ENCODE results near the gene TMEM181.
"Not testable (repeated sequence)": the region's sequence is repeated elsewhere in the genome, so short reads cannot be mapped to it uniquely, and the experiment has no call there.

TMEM181 gene

GRCh38 chr6:158624684-158625682 lies 65.1 kb downstream of the TMEM181 start:
- no peak for DNase-seq

GRCh38 chr6:158625881-158626305 lies 66.0 kb downstream of the TMEM181 start:
- no peak for DNase-seq

- no peak for DNase-seq
Observed at GRCh38 chr6:158626360-158627167, 66.7 kb downstream of the TMEM181 start.

- DNase-seq = no peak
Observed at GRCh38 chr6:158627168-158627939, 67.5 kb downstream of the TMEM181 start.

DNA sequence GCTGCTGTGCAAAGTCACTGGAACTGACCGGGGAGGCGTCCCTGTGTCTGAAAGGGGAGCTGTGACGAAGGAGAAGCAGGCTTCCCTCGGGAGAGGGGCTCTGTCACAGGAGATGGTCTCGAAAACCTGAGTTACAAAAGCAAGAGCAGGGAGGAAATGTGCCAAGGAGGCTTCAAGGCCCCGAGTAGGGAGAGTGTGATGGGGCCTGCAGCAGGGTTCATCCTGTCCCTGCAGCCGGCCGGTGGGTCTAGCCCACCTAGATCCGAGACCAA lies 68.0 kb downstream of the TMEM181 start:
- no peak for DNase-seq

DNA sequence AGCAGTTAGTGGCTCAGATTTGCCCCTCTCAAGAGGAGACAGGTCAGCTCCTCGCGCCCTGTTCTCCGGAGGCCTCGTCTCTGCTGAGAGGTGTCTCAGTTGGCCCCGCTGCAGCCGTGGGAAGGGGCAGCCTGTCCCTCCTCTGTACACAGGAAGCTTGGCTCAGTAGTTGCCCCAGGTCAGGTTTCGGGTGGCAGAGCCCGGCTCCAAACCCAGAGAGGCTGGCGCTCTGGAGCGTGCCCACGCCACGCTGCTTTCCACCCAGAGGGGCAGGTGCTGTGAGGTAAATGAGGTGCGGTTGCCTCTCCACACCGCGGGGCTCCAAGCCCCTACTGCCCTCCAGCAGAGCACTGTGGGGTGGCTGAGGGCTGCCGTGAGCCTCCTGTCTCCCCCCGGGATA lies 68.7 kb downstream of the TMEM181 start:
- no peak for DNase-seq

- no peak for DNase-seq
Observed at GRCh38 chr6:158629367-158630221, 69.7 kb downstream of the TMEM181 start.

DNA sequence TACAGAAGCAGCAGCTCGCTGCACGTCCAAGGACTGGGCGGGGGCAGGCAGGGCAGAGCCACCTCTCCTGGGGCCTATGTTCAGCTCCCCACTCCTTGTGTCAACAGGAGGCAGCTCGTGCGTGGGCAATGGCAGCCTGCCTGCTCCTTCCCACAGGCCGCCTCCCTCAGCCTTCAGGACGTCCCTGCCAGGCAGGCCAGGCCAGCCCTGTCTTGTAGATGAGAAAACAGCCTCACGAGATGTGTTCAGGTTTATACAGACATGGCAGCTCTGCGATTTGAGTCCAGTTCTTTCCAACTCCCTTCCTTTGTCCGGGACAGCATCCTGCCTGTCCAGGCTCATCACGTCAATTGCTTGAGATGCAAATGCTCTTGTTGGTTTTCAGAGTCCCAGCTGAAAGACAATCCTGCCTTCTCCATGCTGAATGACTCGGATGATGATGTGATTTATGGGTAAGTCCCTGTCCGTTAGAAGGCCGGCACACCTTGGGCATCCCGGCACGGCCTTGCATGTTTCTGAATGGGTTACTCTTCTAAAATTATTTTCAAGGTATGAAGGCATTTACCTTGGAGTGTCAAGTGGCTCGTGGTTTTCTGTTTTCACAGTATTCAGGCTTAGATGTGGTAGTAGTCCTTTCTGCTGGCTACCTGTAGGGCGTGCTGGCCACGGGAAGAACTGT lies 71.2 kb downstream of the TMEM181 start:
- DNase-seq = no peak

- DNase-seq = no peak
Observed at GRCh38 chr6:158631678-158632537, 72.0 kb downstream of the TMEM181 start.

DNA sequence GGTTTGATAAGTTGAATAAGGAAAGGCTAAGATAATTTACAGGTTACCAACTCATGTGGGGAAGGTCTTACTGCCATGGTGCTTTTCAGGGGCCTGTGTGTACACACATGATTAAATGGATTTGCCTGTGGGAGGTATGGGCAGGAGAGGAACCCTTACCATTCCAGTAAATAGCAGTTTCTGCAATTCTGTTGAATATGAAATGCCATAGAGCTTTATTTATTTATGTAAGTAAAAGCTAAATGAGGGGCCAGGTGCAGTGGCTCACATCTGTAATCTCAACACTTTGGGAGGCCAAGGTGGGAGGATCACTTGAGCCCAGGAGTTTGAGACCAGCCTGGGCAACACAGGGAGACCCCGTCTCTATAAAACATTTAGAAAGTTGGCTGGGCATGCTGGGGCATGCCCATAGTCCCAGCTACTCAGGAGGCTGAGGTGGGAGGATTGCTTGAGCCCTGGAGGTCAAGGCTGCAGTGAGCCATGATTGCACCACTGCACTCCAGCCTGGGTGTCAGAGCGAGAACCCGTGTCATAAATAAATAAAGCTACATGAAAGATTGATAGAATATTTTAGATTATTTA lies 72.7 kb downstream of the TMEM181 start:
- DNase-seq = not testable (repeated sequence)

- no peak for DNase-seq
Observed at GRCh38 chr6:158633127-158633526, 73.2 kb downstream of the TMEM181 start.

DNA sequence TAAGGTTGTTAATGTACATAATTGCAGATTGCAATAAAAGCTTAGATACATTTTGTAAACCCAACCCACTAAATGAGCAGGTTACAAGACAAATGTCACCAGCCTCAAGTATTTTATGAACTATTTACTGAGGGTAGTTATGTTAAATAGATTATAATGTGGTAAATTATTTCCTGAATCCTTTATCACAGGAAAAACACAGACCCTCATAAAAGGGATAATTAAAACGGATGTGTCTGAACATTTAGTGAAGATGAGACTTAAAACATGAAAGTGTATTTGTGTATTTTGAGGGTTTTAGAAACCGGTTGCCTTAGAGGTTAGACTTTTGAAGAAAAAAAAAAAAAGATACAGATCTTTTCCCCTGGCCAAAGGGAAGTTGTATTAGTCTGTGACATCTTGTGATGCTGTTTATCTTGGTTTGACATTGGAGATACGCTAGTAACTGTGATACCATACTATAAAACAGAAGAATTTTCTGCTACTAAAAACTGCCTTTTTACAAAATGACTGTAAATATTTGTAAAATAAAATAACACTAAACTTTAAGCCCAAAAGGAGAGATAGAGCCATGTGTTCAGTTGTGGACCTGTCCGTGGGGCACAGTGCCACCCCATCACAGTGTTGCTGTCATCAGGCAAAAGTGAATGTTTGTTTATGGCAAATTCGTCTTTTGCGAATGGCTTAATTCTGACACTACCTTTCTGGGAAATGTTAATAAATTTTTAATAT lies 75.0 kb downstream of the TMEM181 start:
- DNase-seq = no peak

DNA sequence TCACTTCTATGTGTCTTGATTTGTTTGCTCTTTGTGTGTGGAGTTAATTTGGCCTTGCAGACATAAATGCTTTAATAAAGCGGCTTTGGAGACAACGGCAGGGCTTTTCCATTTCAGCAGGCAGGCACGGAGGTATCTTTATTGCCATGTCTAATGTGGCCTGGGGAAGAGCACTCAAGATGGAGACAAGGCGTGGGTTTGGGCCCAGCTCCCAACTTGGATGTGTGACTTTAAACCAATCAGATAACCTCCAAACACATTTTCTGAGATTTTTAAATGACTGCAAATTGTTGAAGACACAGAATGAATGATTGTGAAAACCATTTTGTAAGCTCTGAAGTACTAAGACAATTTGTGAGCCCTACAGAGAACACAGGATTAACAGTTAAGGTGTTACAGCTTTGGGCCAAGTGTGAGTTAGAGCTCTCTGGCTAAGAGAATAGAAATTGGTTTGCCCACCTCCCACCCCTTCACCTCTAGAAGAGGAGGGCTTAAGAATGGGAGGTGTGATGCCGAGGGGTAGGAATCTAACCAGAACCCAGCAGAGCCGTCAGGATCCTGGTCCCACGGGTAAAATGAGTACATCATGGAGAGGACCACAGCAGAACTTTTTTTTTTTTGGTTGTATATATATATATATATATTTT lies 75.7 kb downstream of the TMEM181 start:
- DNase-seq = no peak

DNA sequence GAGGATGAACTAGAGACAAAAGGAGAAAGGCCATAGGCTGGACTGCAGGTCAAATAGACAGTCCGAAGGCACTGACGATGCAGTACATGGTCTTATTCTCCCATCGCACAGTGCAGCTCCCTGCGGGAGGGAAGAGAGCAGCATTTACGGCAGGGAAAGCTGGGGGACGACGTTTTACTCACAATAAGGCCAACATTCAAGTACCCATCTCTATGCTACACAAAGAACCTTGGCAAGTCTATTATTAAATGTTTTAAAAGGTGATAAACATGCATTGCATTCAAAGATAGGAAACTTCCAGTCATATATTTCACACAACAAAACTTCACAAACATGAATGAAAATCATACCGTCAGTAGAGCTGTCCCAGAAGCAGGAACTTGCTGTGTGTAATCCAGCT lies 76.9 kb downstream of the TMEM181 start:
- DNase-seq = no peak

GRCh38 chr6:158638324-158638854 lies 78.5 kb downstream of the TMEM181 start:
- no peak for DNase-seq

- no peak for DNase-seq
Observed at GRCh38 chr6:158639056-158639455, 79.2 kb downstream of the TMEM181 start.

- no peak for DNase-seq
Observed at GRCh38 chr6:158640519-158640918, 80.6 kb downstream of the TMEM181 start.

DNA sequence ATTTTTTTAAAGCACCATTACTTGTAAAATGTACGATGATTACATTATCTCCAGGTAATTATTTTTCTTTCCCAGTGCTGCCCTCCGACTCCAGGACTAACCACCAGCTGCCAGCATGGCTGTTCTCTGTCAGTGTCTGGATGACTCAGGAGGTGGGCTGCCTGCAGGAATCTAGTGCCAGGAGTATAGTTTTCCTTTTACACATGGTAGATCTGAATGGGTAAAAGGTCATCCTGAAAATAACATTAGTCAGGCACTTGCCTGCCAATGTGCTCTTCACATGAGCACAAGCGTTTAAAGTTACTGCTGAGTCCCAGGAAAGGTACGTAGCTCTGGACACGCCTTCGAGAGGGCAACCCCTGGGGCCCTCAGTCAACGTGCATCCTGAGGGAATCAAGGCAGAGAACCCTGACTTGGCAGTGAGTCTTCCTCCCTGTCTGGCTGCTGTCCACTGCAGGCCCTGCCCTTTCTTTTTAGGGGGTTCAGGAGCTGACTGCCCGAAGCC lies 82.3 kb downstream of the TMEM181 start:
- DNase-seq = no peak
